ENCODE measurements around the gene TAB2. TPM values are rescaled to one million over a fixed set of nuclear protein-coding genes. Genes with fewer than 3 reads are reported as not detected.

The TAB2 gene
- total RNA-seq, 1 experiment from 2014 or later: 43.6 TPM

- POLR2A ChIA-PET: no interaction called here
- CTCF ChIA-PET: no interaction called here
These were observed 45.6 kb downstream of the TAB2 start for GRCh38 chr6:149363154-149363553.

DNA sequence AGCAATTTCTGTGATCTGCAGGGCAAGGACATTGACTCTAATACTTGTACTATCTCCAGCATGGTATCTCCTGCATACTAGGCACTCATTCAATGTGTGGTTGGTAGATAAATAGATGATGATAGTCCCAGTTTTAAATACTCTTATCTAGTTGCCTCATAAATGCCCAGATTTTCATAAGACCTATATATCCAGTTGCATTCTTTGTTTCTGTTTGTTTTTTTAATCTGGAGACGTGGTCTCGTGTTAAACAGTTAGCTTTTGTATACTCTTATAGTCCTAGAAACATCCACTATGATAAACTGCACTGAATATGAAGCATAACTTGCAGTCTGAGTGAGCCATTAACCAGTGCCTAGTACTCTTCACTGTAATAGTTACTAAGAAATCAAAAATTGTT is 47.0 kb downstream of the TAB2 start:
- DNase-seq: no peak
- Histone ChIP-seq H3K36me3 (ENCODE audit: control insufficient read depth, insufficient read depth, low read length) (no peaks in the 10 kb centered on the region), H3K4me1 (peaks cover 7% of the 10 kb centered on the region; the same call in 1 of the 2 replicates), H3K27me3 (replicated peaks; ENCODE audit: control insufficient read depth, insufficient read depth, low read length) (no peaks in the 10 kb centered on the region), H3K9me3 (no peaks in the 10 kb centered on the region), H3K4me3 (ENCODE audit: low read depth, low read length) (no peak overlapping the region)
- BruUV-seq (replicated peaks): no TSS peak
- POLR2A ChIA-PET: no interaction called here
- no peak for TF ChIP-seq CTCF (IDR thresholded peaks at IDR 0.05; ENCODE audit: insufficient read depth in 1 of 2, low read depth in 1 of 2, low read length in 1 of 2, severe bottlenecking in 1 of 2, unreplicated experiment in 1 of 2)
- Mint-ChIP-seq H3K4me1 (ENCODE audit: low read depth, unreplicated experiment) (peaks cover 18% of the 10 kb centered on the region), H3K36me3 (ENCODE audit: insufficient read depth, unreplicated experiment) (peaks cover 15% of the 10 kb centered on the region), H3K27me3 (ENCODE audit: insufficient read depth, unreplicated experiment) (no peaks in the 10 kb centered on the region), H3K9me3 (ENCODE audit: unreplicated experiment) (no peaks in the 10 kb centered on the region), H3K27ac (ENCODE audit: unreplicated experiment) (no peak overlapping the region), H3K4me3 (ENCODE audit: unreplicated experiment) (no peak overlapping the region)
- CTCF ChIA-PET: no interaction called here
- intact Hi-C loops (cut with micrococcal nuclease; ENCODE audit: unreplicated experiment): no loop called here

More at GRCh38 chr6:149363154-149363553, 45.6 kb downstream of the TAB2 start:
- DNase-seq: peak in 1 of 2 experiments; percentile 5
- H3K4me1 Mint-ChIP-seq (ENCODE audit: low read depth, unreplicated experiment): peaks cover 18% of the 10 kb centered on the region
- H3K27ac Mint-ChIP-seq (ENCODE audit: unreplicated experiment): no peak overlapping the region
- TF ChIP-seq CTCF (IDR thresholded peaks at IDR 0.05; ENCODE audit: insufficient read depth in 1 of 2, low read depth in 1 of 2, low read length in 1 of 2, severe bottlenecking in 1 of 2, unreplicated experiment in 1 of 2): no peak
- Histone ChIP-seq H3K36me3 (ENCODE audit: control insufficient read depth, insufficient read depth, low read length) (no peaks in the 10 kb centered on the region), H3K9me3 (no peaks in the 10 kb centered on the region), H3K4me3 (ENCODE audit: low read depth, low read length) (no peak overlapping the region), H3K4me1 (peaks cover 7% of the 10 kb centered on the region; the same call in 1 of the 2 replicates), H3K27me3 (replicated peaks; ENCODE audit: control insufficient read depth, insufficient read depth, low read length) (no peaks in the 10 kb centered on the region)
- H3K27me3 Mint-ChIP-seq (ENCODE audit: insufficient read depth, unreplicated experiment): no peaks in the 10 kb centered on the region
- no TSS peak for BruUV-seq (replicated peaks)
- H3K4me3 Mint-ChIP-seq (ENCODE audit: unreplicated experiment): no peak overlapping the region
- no peaks in the 10 kb centered on the region for H3K9me3 Mint-ChIP-seq (ENCODE audit: unreplicated experiment)
- intact Hi-C loops (cut with micrococcal nuclease; ENCODE audit: unreplicated experiment): no loop called here
- peaks cover 15% of the 10 kb centered on the region for H3K36me3 Mint-ChIP-seq (ENCODE audit: insufficient read depth, unreplicated experiment)

GRCh38 chr6:149365197-149365596 is 47.7 kb downstream of the TAB2 start:
- Histone ChIP-seq H3K27me3 (replicated peaks; ENCODE audit: control insufficient read depth, insufficient read depth, low read length) (no peaks in the 10 kb centered on the region), H3K36me3 (ENCODE audit: control insufficient read depth, insufficient read depth, low read length) (no peaks in the 10 kb centered on the region), H3K4me3 (ENCODE audit: low read depth, low read length) (no peak overlapping the region), H3K4me1 (peaks cover 7% of the 10 kb centered on the region; the same call in 1 of the 2 replicates), H3K9me3 (no peaks in the 10 kb centered on the region)
- CTCF ChIA-PET: no interaction called here
- no peak overlapping the region for H3K27ac Mint-ChIP-seq (ENCODE audit: unreplicated experiment)
- TF ChIP-seq CTCF (IDR thresholded peaks at IDR 0.05; ENCODE audit: insufficient read depth in 1 of 2, low read depth in 1 of 2, low read length in 1 of 2, severe bottlenecking in 1 of 2, unreplicated experiment in 1 of 2): no peak
- POLR2A ChIA-PET: no interaction called here
- H3K27me3 Mint-ChIP-seq (ENCODE audit: insufficient read depth, unreplicated experiment): no peaks in the 10 kb centered on the region
- BruUV-seq (replicated peaks): no TSS peak
- peaks cover 18% of the 10 kb centered on the region for H3K4me1 Mint-ChIP-seq (ENCODE audit: low read depth, unreplicated experiment)
- peaks cover 15% of the 10 kb centered on the region for H3K36me3 Mint-ChIP-seq (ENCODE audit: insufficient read depth, unreplicated experiment)
- intact Hi-C loops (cut with micrococcal nuclease; ENCODE audit: unreplicated experiment): no loop called here
- H3K9me3 Mint-ChIP-seq (ENCODE audit: unreplicated experiment): no peaks in the 10 kb centered on the region
- DNase-seq: no peak
- no peak overlapping the region for H3K4me3 Mint-ChIP-seq (ENCODE audit: unreplicated experiment)

All from Caco-2 (cell line).